GM19193 (cell line): ENCODE measurements around the gene UNC5CL.
A peak's percentile ranks its signal among the peaks of the same experiment; 100 is the strongest.

Source experiments
- POLR2A ChIP-seq: IDR thresholded peaks from 4 replicates; pipeline ENCODE4 v1.6.1; 2011; ENCODE audit not compliant: insufficient read depth, insufficient read length; ENCODE audit errors: extremely low read depth

Gene UNC5CL

GRCh38 chr6:41033776-41034175 is 5.2 kb downstream of the UNC5CL start:
- no peak for TF ChIP-seq POLR2A

GRCh38 chr6:41032830-41033229 is 6.2 kb downstream of the UNC5CL start:
- no peak for TF ChIP-seq POLR2A

- no peak for TF ChIP-seq POLR2A
Observed at GRCh38 chr6:41028561-41029412, 10.2 kb downstream of the UNC5CL start.

- TF ChIP-seq POLR2A = peak; percentile 59
Observed at GRCh38 chr6:41027799-41028560, 11.0 kb downstream of the UNC5CL start.

GRCh38 chr6:41027241-41027640 is 11.8 kb downstream of the UNC5CL start:
- TF ChIP-seq POLR2A = no peak

- TF ChIP-seq POLR2A = no peak
Observed at GRCh38 chr6:41025966-41026530, 13.0 kb downstream of the UNC5CL start.

- TF ChIP-seq POLR2A = no peak
Observed at GRCh38 chr6:41023114-41023513, 15.9 kb downstream of the UNC5CL start.

GRCh38 chr6:41022294-41022693 is 16.7 kb downstream of the UNC5CL start:
- TF ChIP-seq POLR2A = no peak

- no peak for TF ChIP-seq POLR2A
Observed at GRCh38 chr6:41021832-41022231, 17.2 kb downstream of the UNC5CL start.

- TF ChIP-seq POLR2A = no peak
Observed at GRCh38 chr6:41017663-41018062, 21.4 kb downstream of the UNC5CL start.

GRCh38 chr6:41014780-41015179 is 24.2 kb downstream of the UNC5CL start:
- TF ChIP-seq POLR2A = no peak

- TF ChIP-seq POLR2A = no peak
Observed at GRCh38 chr6:41013466-41014153, 25.4 kb downstream of the UNC5CL start.

GRCh38 chr6:41011673-41012072 is 27.3 kb downstream of the UNC5CL start:
- no peak for TF ChIP-seq POLR2A

- no peak for TF ChIP-seq POLR2A
Observed at GRCh38 chr6:41009669-41010068, 29.4 kb downstream of the UNC5CL start.

- TF ChIP-seq POLR2A = no peak
Observed at GRCh38 chr6:41008011-41008410, 31.0 kb downstream of the UNC5CL start.
